H1 (cell line): ENCODE measurements around the gene RAB43. TPM values are rescaled to one million over a fixed set of nuclear protein-coding genes. Genes with fewer than 3 reads are reported as not detected.

Experiments used
- CTCF ChIA-PET: fragments of 300-600 bp; sonication (Branson Sonifier 250); formaldehyde crosslinking; loops from one replicate; lab custom pipeline; 2021; ENCODE audit not compliant: partially characterized antibody; lab: Charles Lee
- POLR2A ChIA-PET: fragments of 300-600 bp; sonication (Branson Sonifier 250); formaldehyde crosslinking; loops from one replicate; lab custom pipeline; 2021; ENCODE audit warnings: inconsistent platforms; ENCODE audit not compliant: partially characterized antibody; lab: Charles Lee
- DNase-seq, 2 experiments: peaks; one replicate each; pipeline versions ENCODE4 v3.0.0 to v3.0.0-alpha.2; 2010 to 2022; ENCODE audit warnings: low spot score in 2 of 2, low read depth in 1 of 2, mixed read lengths in 1 of 2
- FAIRE-seq: peaks from 2 replicates; lab custom pipeline; 2011; peaks lifted over from hg19 to GRCh38; lab: Jason Lieb, UNC
- H2AFZ ChIP-seq: 2 replicates; pipeline ENCODE4 v1.8.1; 2012; ENCODE audit warnings: low read length, inconsistent platforms
- H2AK5ac ChIP-seq: 2 replicates; pipeline ENCODE4 v1.6.1; 2013; ENCODE audit warnings: low read depth, low read length
- H2BK120ac ChIP-seq: replicated peaks from 2 replicates; pipeline ENCODE3; 2013; ENCODE audit warnings: low read depth, low read length, inconsistent platforms
- H2BK12ac ChIP-seq: 2 replicates; pipeline ENCODE4 v1.6.1; 2013; ENCODE audit warnings: low read depth, low read length
- H2BK15ac ChIP-seq: 2 replicates; pipeline ENCODE4 v1.6.1; 2013; ENCODE audit warnings: low read length
- H2BK20ac ChIP-seq: 2 replicates; pipeline ENCODE4 v1.6.1; 2013; ENCODE audit warnings: low read length
- H2BK5ac ChIP-seq: 2 replicates; pipeline ENCODE4 v1.6.1; 2013; ENCODE audit warnings: low read depth, low read length
- H3K14ac ChIP-seq: 2 replicates; pipeline ENCODE4 v1.6.1; 2013; ENCODE audit warnings: inconsistent platforms; ENCODE audit not compliant: insufficient read length
- H3K18ac ChIP-seq: 2 replicates; pipeline ENCODE4 v1.6.1; 2013; ENCODE audit warnings: low read length; ENCODE audit errors: extremely low read depth
- H3K23ac ChIP-seq: 2 replicates; pipeline ENCODE4 v1.6.1; 2013; ENCODE audit warnings: inconsistent platforms; ENCODE audit not compliant: insufficient read length
- H3K23me2 ChIP-seq: 2 replicates; pipeline ENCODE4 v1.6.1; 2013; ENCODE audit warnings: low read depth, low read length
- H3K27ac ChIP-seq: 2 replicates; pipeline ENCODE4 v1.6.1; 2011; ENCODE audit warnings: low read depth, low read length, inconsistent platforms
- H3K27me3 ChIP-seq, 4 experiments: replicated peaks in 1 of 4; 1 replicate in 1 of 4; 2 replicates in 3 of 4; pipeline versions ENCODE4 v1.6.1 to v1.8.1; 2011 to 2013; ENCODE audit warnings: low read length in 3 of 4, mild to moderate bottlenecking in 3 of 4, inconsistent platforms in 2 of 4, mixed read lengths in 2 of 4, moderate library complexity in 1 of 4; ENCODE audit not compliant: control insufficient read depth in 3 of 4, insufficient read depth in 3 of 4; ENCODE audit errors: extremely low read depth in 1 of 4
- H3K36me3 ChIP-seq, 4 experiments: 2 replicates each; pipeline versions ENCODE4 v1.6.1 to v1.8.1; 2011 to 2013; ENCODE audit warnings: mild to moderate bottlenecking in 4 of 4, low read length in 3 of 4, moderate library complexity in 2 of 4, control low read depth in 1 of 4, inconsistent platforms in 1 of 4; ENCODE audit not compliant: insufficient read depth in 4 of 4, control insufficient read depth in 2 of 4
- H3K4ac ChIP-seq: replicated peaks from 2 replicates; pipeline ENCODE3; 2013; ENCODE audit warnings: low read length, low read depth, mixed read lengths, inconsistent platforms; ENCODE audit not compliant: insufficient read length
- H3K4me1 ChIP-seq, 4 experiments: replicated peaks in 1 of 4; 1 replicate in 1 of 4; 2 replicates in 3 of 4; pipeline versions ENCODE4 v1.6.1 to v1.8.1; 2011 to 2013; ENCODE audit warnings: low read length in 3 of 4, inconsistent platforms in 2 of 4, mixed read lengths in 1 of 4; ENCODE audit not compliant: insufficient read depth in 4 of 4, control insufficient read depth in 3 of 4
- H3K4me2 ChIP-seq, 2 experiments: 2 replicates each; pipeline versions ENCODE4 v1.6.1 to v1.8.1; 2011 to 2013; ENCODE audit warnings: low read depth in 2 of 2, low read length in 2 of 2, control low read depth in 1 of 2, inconsistent platforms in 1 of 2, mild to moderate bottlenecking in 1 of 2; ENCODE audit not compliant: insufficient read depth in 1 of 2
- H3K4me3 ChIP-seq, 4 experiments: fragments of 200-600, 300-600 bp in 1 of 4; sonication (generic), shearing (Covaris generic), sonication (Bioruptor Twin) in 1 of 4; 2 replicates each; pipeline versions ENCODE4 v1.5.1 to v1.8.1; 2011 to 2016; ENCODE audit warnings: low read length in 4 of 4, low read depth in 3 of 4, control low read depth in 2 of 4, inconsistent platforms in 2 of 4, mild to moderate bottlenecking in 2 of 4, mixed read lengths in 1 of 4, moderate library complexity in 1 of 4; ENCODE audit not compliant: insufficient read depth in 2 of 4; ENCODE audit errors: extremely low read depth in 1 of 4
- H3K56ac ChIP-seq: replicated peaks from 2 replicates; pipeline ENCODE3; 2013; ENCODE audit warnings: low read depth, mild to moderate bottlenecking, mixed read lengths, low read length, inconsistent platforms; ENCODE audit not compliant: insufficient read length
- H3K79me1 ChIP-seq: 2 replicates; pipeline ENCODE4 v1.6.1; 2013; ENCODE audit warnings: low read depth, low read length, control low read depth
- H3K79me2 ChIP-seq, 2 experiments: 2 replicates each; pipeline versions ENCODE4 v1.6.1 to v1.8.1; 2012 to 2013; ENCODE audit warnings: low read length in 2 of 2, mild to moderate bottlenecking in 2 of 2, inconsistent platforms in 1 of 2; ENCODE audit not compliant: insufficient read depth in 2 of 2, control insufficient read depth in 1 of 2
- H3K9ac ChIP-seq, 4 experiments: replicated peaks in 1 of 4; 1 replicate in 1 of 4; 2 replicates in 3 of 4; pipeline versions ENCODE4 v1.6.1 to v1.8.1; 2011 to 2013; ENCODE audit warnings: low read depth in 3 of 4, low read length in 3 of 4, control low read depth in 2 of 4, mild to moderate bottlenecking in 2 of 4, moderate library complexity in 2 of 4, inconsistent platforms in 1 of 4; ENCODE audit errors: extremely low read depth in 1 of 4
- H3K9me3 ChIP-seq, 2 experiments: 2 replicates each; pipeline versions ENCODE4 v1.6.1 to v1.8.1; 2012 to 2013; ENCODE audit warnings: mild to moderate bottlenecking in 2 of 2, moderate library complexity in 2 of 2, control low read depth in 1 of 2, inconsistent platforms in 1 of 2, low read depth in 1 of 2, low read length in 1 of 2, mixed read lengths in 1 of 2; ENCODE audit not compliant: insufficient read depth in 2 of 2
- H4K20me1 ChIP-seq, 2 experiments: replicated peaks in 1 of 2; 2 replicates each; pipeline versions ENCODE3 to v1.8.1; 2011 to 2013; ENCODE audit warnings: inconsistent platforms in 2 of 2, low read length in 2 of 2, mild to moderate bottlenecking in 1 of 2; ENCODE audit not compliant: insufficient read depth in 2 of 2, control insufficient read depth in 1 of 2
- H4K5ac ChIP-seq: 2 replicates; pipeline ENCODE4 v1.6.1; 2013; ENCODE audit warnings: low read length, low read depth, mixed read lengths, inconsistent platforms; ENCODE audit not compliant: insufficient read length
- H4K8ac ChIP-seq: 2 replicates; pipeline ENCODE4 v1.8.0; 2013; ENCODE audit warnings: mild to moderate bottlenecking, moderate library complexity, low read length, inconsistent platforms; ENCODE audit not compliant: insufficient read depth; ENCODE audit errors: extremely low read depth
- H4K91ac ChIP-seq: replicated peaks from 2 replicates; pipeline ENCODE3; 2013; ENCODE audit warnings: low read length, mixed read lengths, inconsistent platforms; ENCODE audit not compliant: insufficient read length
- KDM1A ChIP-seq: fragments of 200-600, 300-600 bp; sonication (generic); IDR thresholded peaks from 2 replicates; pipeline ENCODE4 v1.7.1; 2016; ENCODE audit warnings: mild to moderate bottlenecking, low read length, borderline replicate concordance
- MAFK ChIP-seq: IDR thresholded peaks from 2 replicates; pipeline ENCODE4 v1.6.1; 2012; ENCODE audit warnings: low read depth, mild to moderate bottlenecking, improper control_type of control experiment, low read length
- MAX ChIP-seq: IDR thresholded peaks from 2 replicates; pipeline ENCODE4 v1.6.1; 2012; ENCODE audit warnings: inconsistent platforms
- TAF7 ChIP-seq: optimal IDR thresholded peaks from 2 replicates; pipeline ENCODE3; 2011; ENCODE audit warnings: low read depth, mild to moderate bottlenecking, inconsistent platforms, low read length, moderate library complexity, borderline replicate concordance
- ZNF274 ChIP-seq: IDR thresholded peaks from 2 replicates; pipeline ENCODE4 v1.7.0; 2012; ENCODE audit warnings: low read length, borderline replicate concordance; ENCODE audit errors: extremely low read depth
- WGBS, 2 experiments: shearing (Covaris generic) in 1 of 2; methylation state at CpG; one replicate each; pipeline versions ENCODE4 v1.1.6 to v1.1.7; 2013 to 2015; ENCODE audit warnings: low lambda C conversion rate in 2 of 2, mixed read lengths in 2 of 2, inconsistent platforms in 1 of 2, low coverage in 1 of 2, missing lambda C conversion rate in 1 of 2; ENCODE audit not compliant: insufficient replicate concordance in 2 of 2, insufficient coverage in 1 of 2, insufficient read length in 1 of 2; ENCODE audit errors: extremely low coverage in 1 of 2, missing lambda C conversion rate in 1 of 2; 5-methylcytosine and 5-hydroxymethylcytosine counted together
- polyA plus RNA-seq, 7 experiments: library from polyadenylated mRNA; depleted of rRNA in 3 of 7; stranded (reverse) in 5 of 7; unstranded in 2 of 7; fragments of >200 nt in 5 of 7; fragments of 200-250 nt in 2 of 7; gene quantifications; 1 replicate in 5 of 7; 2 replicates in 1 of 7; 4 replicates in 1 of 7; pipeline versions ENCODE4 v1.2.1 to v1.2.3, GENCODE V29; 2011 to 2013; ENCODE audit warnings: missing spikeins in 2 of 7, mixed read lengths in 2 of 7
- total RNA-seq: library from RNA; stranded (reverse); fragmentation: NEBNext Ultra II Directional; extraction: Animal tissue kit (Norgen Biotek cat#: 25700); gene quantifications from 2 replicates; pipeline ENCODE4 v1.2.1, GENCODE V29; 2021

RAB43 gene
- total and polyA plus RNA-seq, 2 of the 8 experiments (the other 6 are each of a cell fraction or from before 2014, with no cell fraction given), result 13.1 to 19.4 TPM

GRCh38 chr3:129112308-129113052, 9.1 kb downstream of the RAB43 start:
- Histone ChIP-seq H2AK5ac (no peak overlapping the region), H3K23ac (no peak overlapping the region), H3K18ac (no peak overlapping the region), H4K5ac (no peak overlapping the region), H4K8ac (no peak overlapping the region), H3K56ac (no peak overlapping the region), H3K79me2 (peaks cover 0 to 31% of the 10 kb centered on the region in 2 experiments; a peak in 3 of 4 replicates), H3K4ac (no peak overlapping the region), H2BK12ac (0 out of 2 replicates have a peak overlapping the region, but pooled peaks have one; percentile 39), H2BK20ac (no peak overlapping the region), H3K36me3 (no peaks in the 10 kb centered on the region; a peak in 1 of 8 replicates), H2BK15ac (no peak overlapping the region), H3K27me3 (no peaks in the 10 kb centered on the region), H3K27ac (no peak overlapping the region), H3K4me3 (no peak overlapping the region), H3K14ac (no peak overlapping the region), H3K9ac (no peak overlapping the region), H3K79me1 (peaks cover 3% of the 10 kb centered on the region; the same call in 1 of the 2 replicates)
- DNase-seq, result no peak
- WGBS, 2 experiments, result 89% methylated on average over 3 of the region's 3 CpGs; no CpG with 5 or more reads in 1 of the 2 experiments
- TF ChIP-seq ZNF274 (no peak), MAFK (no peak), TAF7 (no peak), MAX (no peak), KDM1A (no peak)
- TF ChIP-seq, all 59 proteins: peak for 0
- Histone ChIP-seq H3K23me2 (no peaks in the 10 kb centered on the region), H2BK120ac (no peak overlapping the region), H4K20me1 (peaks cover 0 to 2% of the 10 kb centered on the region in 2 experiments), H3K4me1 (peaks cover 2 to 12% (median 11%) of the 10 kb centered on the region in 4 experiments; a peak in 5 of 7 replicates), H2AFZ (no peak overlapping the region), H3K4me2 (no peak overlapping the region), H4K91ac (no peak overlapping the region), H3K9me3 (no peaks in the 10 kb centered on the region), H2BK5ac (no peak overlapping the region)
- ChIA-PET POLR2A (interaction anchor here (1.0 to 1.4 kb wide), 3 partner anchors 9 to 60 kb away, joined by 3 to 4 read pairs (median 4); partner anchors contain the start of gene RAB43), CTCF (interaction anchor here (0.6 to 0.7 kb wide), 2 partner anchors 16 to 468 kb away, joined by 3 read pairs; no protein-coding TSS in a partner anchor)
- FAIRE-seq, result no peak
